Activated naive CD4-positive, alpha-beta T cell treated with Interleukin-2 at 50 U/mL for 16 hours (primary cell): ENCODE data around the gene FCRL2.

Source experiments
- DNase-seq: peaks from one replicate; pipeline ENCODE4 v3.0.0-alpha.2; 2020

FCRL2 gene

GRCh38 chr1:157776971-157777391, at the start of gene FCRL2:
TSS of gene FCRL2 (minus strand) at chr1:157777132. CDS start at chr1:157777073, 59 bp downstream.
- no peak for DNase-seq

- DNase-seq = no peak
Observed at GRCh38 chr1:157820299-157820698, 43.4 kb upstream of the FCRL2 start.

GRCh38 chr1:157819896-157820295, 43.0 kb upstream of the FCRL2 start, which contains the start of gene FCRL1:
TSS of gene FCRL1 (minus strand) at chr1:157820120. CDS start at chr1:157820037, 83 bp downstream.
- no peak for DNase-seq

GRCh38 chr1:157819215-157819614, 42.3 kb upstream of the FCRL2 start:
- DNase-seq = no peak

GRCh38 chr1:157813269-157813668, 36.3 kb upstream of the FCRL2 start:
- no peak for DNase-seq

GRCh38 chr1:157806431-157807149, 29.7 kb upstream of the FCRL2 start:
- DNase-seq = no peak

- no peak for DNase-seq
Observed at GRCh38 chr1:157803851-157804250, 26.9 kb upstream of the FCRL2 start.

GRCh38 chr1:157799996-157800395, 23.1 kb upstream of the FCRL2 start:
- DNase-seq = no peak

GRCh38 chr1:157798211-157798610, 21.3 kb upstream of the FCRL2 start:
- DNase-seq = no peak

GRCh38 chr1:157785248-157785647, 8.3 kb upstream of the FCRL2 start:
- DNase-seq = no peak

- no peak for DNase-seq
Observed at GRCh38 chr1:157784801-157785200, 7.9 kb upstream of the FCRL2 start.

GRCh38 chr1:157782931-157783330, 6.0 kb upstream of the FCRL2 start:
- DNase-seq = no peak

- DNase-seq = no peak
Observed at GRCh38 chr1:157781048-157781447, 4.1 kb upstream of the FCRL2 start.

GRCh38 chr1:157775101-157775870, 1.6 kb downstream of the FCRL2 start:
- DNase-seq = no peak

- no peak for DNase-seq
Observed at GRCh38 chr1:157774412-157774811, 2.5 kb downstream of the FCRL2 start.

GRCh38 chr1:157773493-157774350, 3.2 kb downstream of the FCRL2 start:
- DNase-seq = no peak

GRCh38 chr1:157771661-157772425, 5.1 kb downstream of the FCRL2 start:
- no peak for DNase-seq

GRCh38 chr1:157770442-157771043, 6.4 kb downstream of the FCRL2 start:
- DNase-seq = no peak

- no peak for DNase-seq
Observed at GRCh38 chr1:157766792-157767191, 10.1 kb downstream of the FCRL2 start.

- DNase-seq = no peak
Observed at GRCh38 chr1:157758018-157758417, 18.9 kb downstream of the FCRL2 start.

GRCh38 chr1:157753611-157754010, 23.3 kb downstream of the FCRL2 start:
- DNase-seq = no peak

GRCh38 chr1:157751283-157751682, 25.6 kb downstream of the FCRL2 start:
- DNase-seq = no peak
